ENCODE data around the gene EBLN2. TPM values are rescaled to one million over a fixed set of nuclear protein-coding genes. Genes with fewer than 3 reads are reported as not detected.

Gene EBLN2
- 10 to 100 TPM in 1 of 2 donors, 1 to 10 TPM in 1; 9.3 to 12.2 TPM for total RNA-seq
- polyA plus RNA-seq (2013, experiment 1 of 2) = 3.8 TPM
- polyA plus RNA-seq (2013, experiment 2 of 2) = 3.8 TPM
- long read RNA-seq, experiment 1 = 0 reads
- long read RNA-seq, experiment 2 = 0 reads
- long read RNA-seq, experiment 3, partial matches to known transcripts = 0 of 2 reads
- long read RNA-seq, experiment 3, other reads (novel, unspliced or antisense) = 0 of 2 reads
- long read RNA-seq, experiment 4 = 0 reads

- H3K36me3 ChIP-seq (ENCODE audit: control insufficient read depth, insufficient read depth, low read length) = peaks cover 83% of the 10 kb centered on the region
- DNase-seq = no peak
- no peaks in the 10 kb centered on the region for H3K9me3 ChIP-seq (ENCODE audit: control insufficient read depth, low read length)
- no peaks in the 10 kb centered on the region for H3K4me1 ChIP-seq (ENCODE audit: control insufficient read depth, insufficient read depth, low read length)
- no peak within 1 kb of the TSS for H3K27ac ChIP-seq (ENCODE audit: low read depth, low read length)
- 96 to 100% methylated on average over 2 of the region's 2 CpGs for WGBS, 2 experiments (ENCODE audit: insufficient coverage in 1 of 2, insufficient read length in 1 of 2)
- no peaks in the 10 kb centered on the region for H3K27me3 Mint-ChIP-seq (ENCODE audit: insufficient read depth)
- TF ChIP-seq CTCF (conservative IDR thresholded peaks at IDR 0.05) = no peak
- H3K4me3 ChIP-seq (ENCODE audit: low read length) = no peak within 1 kb of the TSS
- no peaks in the 10 kb centered on the region for H3K4me1 Mint-ChIP-seq
- H3K4me3 Mint-ChIP-seq = no peak within 1 kb of the TSS
- H3K27ac Mint-ChIP-seq = peak within 1 kb of the TSS; percentile 26
- no peak within 1 kb of the TSS for H3K9ac ChIP-seq (ENCODE audit: extremely low read depth, low read length, poor library complexity, severe bottlenecking)
- no peaks in the 10 kb centered on the region for H3K27me3 ChIP-seq (ENCODE audit: control insufficient read depth, insufficient read depth, low read length, poor library complexity, severe bottlenecking)
- H3K9me3 Mint-ChIP-seq = no peaks in the 10 kb centered on the region
- peaks cover 55% of the 10 kb centered on the region for H3K36me3 Mint-ChIP-seq (ENCODE audit: low read depth)
Measured at GRCh38 chr3:73061416-73061815, at the start of gene EBLN2. Gene EBLN2, plus strand, starts transcription at chr3:73061659. Its CDS starts 423 bp downstream, at chr3:73062082.

GRCh38 chr3:73018298-73018697, 43.2 kb upstream of the EBLN2 start:
- Histone ChIP-seq H3K27ac (ENCODE audit: low read depth, low read length) (no peak overlapping the region), H3K4me1 (ENCODE audit: control insufficient read depth, insufficient read depth, low read length) (no peaks in the 10 kb centered on the region), H3K9ac (ENCODE audit: extremely low read depth, low read length, poor library complexity, severe bottlenecking) (no peak overlapping the region), H3K36me3 (ENCODE audit: control insufficient read depth, insufficient read depth, low read length) (peaks cover 34% of the 10 kb centered on the region), H3K27me3 (ENCODE audit: control insufficient read depth, insufficient read depth, low read length, poor library complexity, severe bottlenecking) (no peaks in the 10 kb centered on the region), H3K4me3 (ENCODE audit: low read length) (no peak overlapping the region), H3K9me3 (ENCODE audit: control insufficient read depth, low read length) (no peaks in the 10 kb centered on the region)
- H3K36me3 Mint-ChIP-seq (ENCODE audit: low read depth) = peaks cover 28% of the 10 kb centered on the region
- WGBS, 2 experiments (ENCODE audit: insufficient coverage in 1 of 2, insufficient read length in 1 of 2) = 97 to 98% methylated on average over 3 to 4 of the region's 4 CpGs
- H3K27me3 Mint-ChIP-seq (ENCODE audit: insufficient read depth) = no peaks in the 10 kb centered on the region
- peaks cover 20% of the 10 kb centered on the region for H3K4me1 Mint-ChIP-seq
- no peak overlapping the region for H3K27ac Mint-ChIP-seq
- TF ChIP-seq CTCF (conservative IDR thresholded peaks at IDR 0.05) = no peak
- H3K9me3 Mint-ChIP-seq = no peaks in the 10 kb centered on the region
- no peak for DNase-seq
- H3K4me3 Mint-ChIP-seq = no peak overlapping the region

GRCh38 chr3:73018790-73019441, 42.5 kb upstream of the EBLN2 start:
- H3K4me3 Mint-ChIP-seq = no peak overlapping the region
- TF ChIP-seq CTCF (conservative IDR thresholded peaks at IDR 0.05) = no peak
- Histone ChIP-seq H3K27me3 (ENCODE audit: control insufficient read depth, insufficient read depth, low read length, poor library complexity, severe bottlenecking) (no peaks in the 10 kb centered on the region), H3K4me1 (ENCODE audit: control insufficient read depth, insufficient read depth, low read length) (no peaks in the 10 kb centered on the region), H3K36me3 (ENCODE audit: control insufficient read depth, insufficient read depth, low read length) (peaks cover 34% of the 10 kb centered on the region), H3K9me3 (ENCODE audit: control insufficient read depth, low read length) (no peaks in the 10 kb centered on the region), H3K4me3 (ENCODE audit: low read length) (no peak overlapping the region), H3K9ac (ENCODE audit: extremely low read depth, low read length, poor library complexity, severe bottlenecking) (no peak overlapping the region), H3K27ac (ENCODE audit: low read depth, low read length) (no peak overlapping the region)
- no peaks in the 10 kb centered on the region for H3K9me3 Mint-ChIP-seq
- no peak for DNase-seq
- WGBS, 2 experiments (ENCODE audit: insufficient coverage in 1 of 2, insufficient read length in 1 of 2) = 75 to 91% methylated on average over 1 to 5 of the region's 5 CpGs
- H3K36me3 Mint-ChIP-seq (ENCODE audit: low read depth) = peaks cover 28% of the 10 kb centered on the region
- H3K27me3 Mint-ChIP-seq (ENCODE audit: insufficient read depth) = no peaks in the 10 kb centered on the region
- no peak overlapping the region for H3K27ac Mint-ChIP-seq
- peaks cover 21% of the 10 kb centered on the region for H3K4me1 Mint-ChIP-seq
